KOPT-K1 (cell line): ENCODE data around the gene ZFP14.

Source experiments
- H3K27ac ChIP-seq: fragments of 200-600 bp; sonication (generic); 2 replicates; pipeline ENCODE4 v1.5.1; 2016; ENCODE audit warnings: antibody characterized with exemption, mild to moderate bottlenecking, low read depth, low read length; ENCODE audit not compliant: poor library complexity, severe bottlenecking
- H3K36me3 ChIP-seq: fragments of 200-600 bp; sonication (generic); 2 replicates; pipeline ENCODE4 v1.5.1; 2017; ENCODE audit warnings: antibody characterized with exemption, mild to moderate bottlenecking, low read length, moderate library complexity; ENCODE audit not compliant: insufficient read depth
- H3K9me3 ChIP-seq: fragments of 200-600 bp; sonication (generic); 2 replicates; pipeline ENCODE4 v1.5.1; 2017; ENCODE audit warnings: antibody characterized with exemption, low read length, mild to moderate bottlenecking; ENCODE audit not compliant: insufficient read depth, poor library complexity, severe bottlenecking

The ZFP14 gene

GRCh38 chr19:36378625-36379509 lies at the start of gene ZFP14:
TSS of gene ZFP14 (minus strand) at chr19:36379201. CDS start at chr19:36367892, 11,309 bp downstream.
- Histone ChIP-seq H3K36me3 (no peaks in the 10 kb centered on the region), H3K9me3 (peaks cover 10% of the 10 kb centered on the region), H3K27ac (peak within 1 kb of the TSS; percentile 67)

DNA sequence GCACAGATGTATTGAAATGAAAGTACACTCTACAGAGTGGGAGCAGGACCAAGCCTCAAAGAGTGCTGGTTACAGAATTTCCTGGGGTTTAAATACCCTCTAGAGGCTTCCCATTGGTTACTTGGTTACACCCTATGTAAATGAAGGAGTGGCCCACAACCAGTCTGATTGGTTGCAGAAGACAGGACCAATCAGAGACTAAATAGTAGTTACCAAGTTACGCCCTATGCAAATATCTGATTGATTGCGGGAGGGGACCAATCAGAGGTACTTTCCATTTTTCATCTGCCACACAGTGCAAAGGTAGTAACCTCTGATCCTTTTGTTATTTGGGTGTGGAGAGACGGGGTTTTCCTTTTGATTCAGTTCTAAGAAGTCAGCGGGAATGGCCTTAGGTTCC lies 44.9 kb upstream of the ZFP14 start:
- Histone ChIP-seq H3K36me3 (no peaks in the 10 kb centered on the region), H3K27ac (no peak overlapping the region)

DNA sequence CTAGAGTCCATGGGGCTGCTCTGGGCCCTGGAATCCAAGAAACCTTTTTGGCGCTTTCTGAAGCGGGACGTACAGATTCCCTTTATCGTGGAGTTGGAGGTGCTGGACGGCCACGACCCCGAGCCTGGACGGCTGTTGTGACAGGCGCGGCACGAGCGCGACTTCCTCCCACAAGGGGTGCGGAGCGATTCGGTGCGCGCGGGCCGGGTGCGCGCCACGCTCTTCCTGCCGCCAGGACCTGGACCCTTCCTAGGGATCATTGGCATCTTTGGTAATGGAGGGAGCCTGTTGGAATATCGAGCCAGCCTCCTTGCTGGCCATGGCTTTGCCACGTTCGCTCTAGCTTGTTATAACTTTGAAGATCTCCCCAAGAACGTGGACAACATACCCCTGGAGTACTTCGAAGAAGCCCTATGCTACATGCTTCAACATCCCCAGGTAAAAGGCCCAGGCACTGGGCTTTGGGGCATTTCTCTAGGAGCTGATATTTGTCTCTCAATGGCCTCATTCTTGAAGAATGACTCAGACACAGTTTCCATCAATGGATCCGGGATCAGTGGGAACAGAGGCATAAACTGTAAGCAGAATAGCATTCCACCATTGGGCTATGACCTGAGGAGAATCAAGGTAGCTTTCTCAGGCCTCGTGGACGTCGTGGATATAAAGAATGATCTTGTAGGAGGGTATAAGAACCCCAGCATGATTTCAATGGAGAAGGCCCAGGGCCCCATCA lies 42.9 kb upstream of the ZFP14 start:
- no peaks in the 10 kb centered on the region; the same call in 1 of the 2 replicates for H3K36me3 ChIP-seq
- H3K27ac ChIP-seq = no peak overlapping the region
- H3K9me3 ChIP-seq = peaks cover 24% of the 10 kb centered on the region

More for the DNA sequence above, 44.9 kb upstream of the ZFP14 start:
- peaks cover 33% of the 10 kb centered on the region for H3K9me3 ChIP-seq

GRCh38 chr19:36420961-36421748 lies 42.2 kb upstream of the ZFP14 start:
- Histone ChIP-seq H3K9me3 (peaks cover 29% of the 10 kb centered on the region), H3K36me3 (peaks cover 3% of the 10 kb centered on the region), H3K27ac (no peak overlapping the region)

DNA sequence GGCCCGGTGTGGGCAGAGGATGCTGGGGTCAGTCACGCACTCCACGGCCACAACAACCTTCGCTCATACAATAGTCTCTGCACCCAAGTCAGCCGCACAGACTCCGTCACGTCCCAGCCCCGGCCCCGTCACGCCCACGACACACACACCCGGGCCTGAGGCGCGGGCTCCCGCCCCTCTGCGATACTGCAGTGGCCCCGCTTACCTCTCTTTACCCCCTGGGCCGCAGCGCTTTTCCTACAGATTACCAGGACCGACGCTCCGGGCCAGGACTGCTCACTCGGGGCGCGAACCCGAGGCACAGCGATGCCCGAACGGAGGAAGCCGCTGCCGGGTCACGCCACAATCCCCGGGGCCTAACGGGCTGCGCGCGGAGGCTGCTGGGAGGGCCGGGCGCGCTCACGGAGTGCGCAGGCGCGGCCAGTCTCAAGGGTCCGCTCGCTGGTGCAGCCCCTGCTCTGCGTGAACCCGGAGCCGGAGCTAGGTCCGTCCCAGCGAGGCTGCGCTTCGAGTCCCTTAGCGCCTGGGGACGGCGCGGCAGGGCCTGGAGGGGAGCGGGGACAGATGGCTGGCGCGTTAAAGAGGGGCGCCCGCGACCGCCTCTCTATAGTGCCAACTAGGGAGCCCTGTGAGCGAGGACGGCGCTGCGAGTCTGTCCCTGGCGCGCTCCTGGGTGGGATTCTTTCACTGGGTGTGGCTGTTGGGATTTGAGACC lies 39.4 kb upstream of the ZFP14 start, which contains the start of gene ZFP82:
ZFP82 (minus strand) TSS at position 358 of the 715 bp plus-strand sequence. CDS start 8,855 bp downstream, outside the sequence.
- Histone ChIP-seq H3K36me3 (peaks cover 29% of the 10 kb centered on the region), H3K27ac (peak within 1 kb of the TSS; percentile 83), H3K9me3 (peaks cover 32% of the 10 kb centered on the region)

DNA sequence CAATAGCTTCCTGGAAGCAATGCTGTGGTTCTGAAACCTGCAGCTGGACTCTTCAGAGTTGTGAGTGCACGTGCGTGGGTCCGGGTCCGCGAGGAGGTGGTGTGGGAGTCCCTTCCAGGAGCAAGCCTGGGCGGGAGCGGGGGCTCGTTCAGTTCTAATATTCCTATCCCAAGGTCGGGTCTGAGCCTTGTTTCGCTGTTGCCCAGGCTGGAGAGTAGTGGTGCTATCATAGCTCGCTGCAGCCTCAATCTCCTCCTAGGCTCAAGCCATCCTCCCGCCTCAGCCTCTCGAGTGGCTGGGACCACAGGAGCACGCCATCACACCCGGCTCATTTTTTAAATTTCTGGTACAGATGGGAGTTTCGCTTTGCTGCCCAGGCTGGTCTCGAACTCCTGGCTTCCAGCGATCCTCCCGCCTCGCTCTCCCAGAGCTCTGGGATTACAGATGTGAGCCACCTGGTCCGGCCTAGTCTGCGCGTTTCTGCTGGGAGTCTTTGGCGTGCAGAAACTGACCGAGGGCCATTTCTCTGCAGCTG lies 38.8 kb upstream of the ZFP14 start:
- Histone ChIP-seq H3K9me3 (peaks cover 38% of the 10 kb centered on the region), H3K27ac (peak overlapping the region; percentile 83), H3K36me3 (peaks cover 36% of the 10 kb centered on the region)

DNA sequence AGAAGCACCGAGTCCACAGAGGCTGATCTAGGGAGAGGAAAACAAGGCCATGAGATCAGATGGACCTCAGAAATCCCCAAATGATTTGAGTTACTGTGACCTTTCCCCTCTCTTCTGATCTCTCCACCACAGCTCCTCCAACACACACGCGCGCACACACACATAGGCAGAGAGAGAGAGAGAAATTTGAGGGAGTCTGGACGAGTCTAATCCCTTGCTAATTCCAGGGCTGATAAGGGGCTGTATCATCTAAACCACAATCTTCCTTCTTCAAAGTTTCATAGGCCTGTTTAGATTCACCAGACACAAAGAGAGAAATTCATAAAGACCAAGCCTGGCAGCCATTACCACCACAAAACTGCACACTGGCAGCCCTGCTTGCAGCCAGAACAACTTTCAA lies 30.8 kb upstream of the ZFP14 start:
- H3K36me3 ChIP-seq = peaks cover 98% of the 10 kb centered on the region
- H3K9me3 ChIP-seq = peaks cover 92% of the 10 kb centered on the region
- H3K27ac ChIP-seq = no peak overlapping the region

DNA sequence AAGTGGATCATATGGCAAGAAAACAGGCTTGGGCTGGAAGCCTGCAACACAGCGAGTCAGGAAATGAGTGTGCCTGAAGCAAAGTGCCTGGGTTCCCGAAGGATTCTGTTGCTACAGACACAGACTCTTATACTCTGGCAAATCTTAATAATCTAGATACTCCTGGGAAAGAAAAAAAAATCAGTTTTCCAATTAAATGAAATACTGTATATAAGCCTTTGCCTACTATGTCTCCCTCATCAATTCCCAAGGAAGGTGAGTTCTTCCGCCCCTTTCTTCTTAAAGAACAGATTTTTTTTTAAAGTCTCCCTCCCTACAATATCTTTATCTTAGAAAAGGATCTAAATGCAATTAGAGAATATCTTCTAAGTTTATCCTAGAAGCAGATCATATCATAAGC lies 29.1 kb upstream of the ZFP14 start:
- H3K27ac ChIP-seq = no peak overlapping the region
- H3K36me3 ChIP-seq = peaks cover 98% of the 10 kb centered on the region
- H3K9me3 ChIP-seq = peaks cover 93% of the 10 kb centered on the region

DNA sequence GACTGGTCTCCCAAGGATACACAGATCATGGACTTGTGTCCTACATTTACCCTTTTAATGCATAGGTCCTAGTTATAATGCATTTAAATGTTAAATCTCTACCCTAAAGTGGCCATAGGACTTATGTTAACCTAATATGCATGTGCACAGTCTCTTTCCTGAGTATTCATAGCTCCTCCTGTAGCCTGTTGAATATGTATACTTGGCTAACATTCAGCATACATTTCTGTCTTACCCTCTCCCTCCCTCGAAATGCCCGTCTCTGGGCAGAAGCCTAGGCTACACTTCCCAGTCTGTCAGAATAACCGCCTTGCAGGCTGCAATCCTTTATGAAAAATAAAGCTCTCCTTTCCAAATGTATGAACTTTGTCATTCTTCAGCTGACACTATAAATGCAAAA lies 25.5 kb upstream of the ZFP14 start:
- Histone ChIP-seq H3K27ac (no peak overlapping the region), H3K36me3 (peaks cover 98% of the 10 kb centered on the region), H3K9me3 (peaks cover 93% of the 10 kb centered on the region)

DNA sequence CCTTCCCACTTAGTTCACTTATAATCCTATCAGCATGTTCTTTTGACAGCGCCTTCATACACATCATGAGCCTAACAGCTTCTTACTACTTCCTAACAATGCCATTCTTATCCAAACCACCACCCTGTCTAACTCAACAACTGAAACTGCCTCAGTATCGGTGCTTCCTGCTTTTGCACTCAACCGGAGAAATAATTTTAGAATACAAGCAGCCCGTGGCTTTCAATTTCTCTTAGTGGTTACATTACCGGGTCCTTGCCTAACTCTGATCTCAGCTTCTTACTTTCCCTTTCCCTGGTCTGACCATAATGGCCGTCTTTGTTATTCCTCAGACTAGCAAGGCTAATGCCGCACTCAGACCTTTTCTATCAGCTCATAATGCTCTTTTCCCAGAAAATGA lies 22.5 kb upstream of the ZFP14 start:
- peaks cover 96% of the 10 kb centered on the region for H3K9me3 ChIP-seq
- no peak overlapping the region for H3K27ac ChIP-seq
- H3K36me3 ChIP-seq = peaks cover 99% of the 10 kb centered on the region

DNA sequence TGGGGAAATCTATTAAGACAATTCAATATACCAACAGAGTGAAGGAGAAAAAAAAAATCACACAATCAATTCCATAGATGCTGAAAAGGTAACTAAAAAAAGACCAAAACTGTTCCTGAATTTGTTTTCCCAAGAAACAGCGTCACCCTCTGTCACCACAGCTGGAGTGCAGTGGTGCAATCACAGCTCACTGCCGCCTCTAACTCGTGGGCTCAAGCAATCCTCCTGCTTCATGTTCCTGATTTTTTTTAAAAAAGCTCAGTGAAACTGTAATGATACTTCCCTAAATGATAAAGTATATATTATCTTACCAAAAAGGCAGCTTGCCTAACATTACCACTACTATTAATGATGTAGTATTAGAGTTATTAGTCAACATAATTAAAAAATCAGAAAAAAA lies 19.6 kb upstream of the ZFP14 start:
- no peak overlapping the region for H3K27ac ChIP-seq
- H3K36me3 ChIP-seq = peaks cover 99% of the 10 kb centered on the region
- peaks cover 99% of the 10 kb centered on the region for H3K9me3 ChIP-seq

GRCh38 chr19:36392916-36393673 lies 14.1 kb upstream of the ZFP14 start:
- H3K9me3 ChIP-seq = peaks cover 94% of the 10 kb centered on the region

DNA sequence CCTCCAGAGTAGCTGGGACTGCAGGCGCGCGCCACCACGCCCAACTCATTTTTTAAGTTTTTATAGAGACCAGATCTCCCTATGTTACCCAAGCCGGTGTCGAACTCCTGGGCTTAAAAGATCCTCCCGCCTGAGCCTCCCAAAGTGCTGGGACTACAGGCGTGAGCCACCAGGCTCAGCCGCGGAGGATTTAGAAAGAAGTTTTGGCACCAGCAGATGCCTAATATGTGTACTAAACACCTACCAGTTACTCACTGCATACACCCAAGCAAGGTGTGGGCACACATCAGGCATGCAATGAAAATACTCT lies 464 bp upstream of the ZFP14 start:
- peak overlapping the region; percentile 67 for H3K27ac ChIP-seq
- H3K36me3 ChIP-seq = no peaks in the 10 kb centered on the region
- peaks cover 7% of the 10 kb centered on the region for H3K9me3 ChIP-seq

More at GRCh38 chr19:36392916-36393673, 14.1 kb upstream of the ZFP14 start:
- Histone ChIP-seq H3K36me3 (peaks cover 81% of the 10 kb centered on the region), H3K27ac (no peak overlapping the region)
